ENCODE results near the gene RFPL4A.
"Not testable (repeated sequence)": the region's sequence is repeated elsewhere in the genome, so short reads cannot be mapped to it uniquely, and the experiment has no call there.

RFPL4A gene

DNA sequence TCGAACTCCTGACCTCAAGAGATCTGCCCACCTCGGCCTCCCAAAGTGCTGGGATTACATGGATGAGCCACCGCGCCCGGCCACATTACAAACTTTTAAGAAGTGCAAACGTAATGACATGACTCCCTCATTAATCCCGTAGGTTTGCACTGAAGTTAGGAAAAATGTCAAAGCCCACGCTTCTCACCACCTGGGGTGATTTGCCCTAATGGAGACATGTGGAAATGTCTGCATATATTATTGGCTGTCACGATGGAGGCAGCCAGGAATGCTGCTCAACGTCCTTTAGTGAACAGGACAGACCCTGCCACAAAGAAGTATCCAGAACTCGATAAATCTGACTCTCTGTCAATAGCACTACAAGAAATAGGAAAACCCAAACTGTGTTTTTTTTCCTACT lies 41.6 kb upstream of the RFPL4A start:
- no peaks in the 10 kb centered on the region for H3K4me1 ChIP-seq (ENCODE audit: control insufficient read depth, insufficient read depth, low read depth, low read length)

DNA sequence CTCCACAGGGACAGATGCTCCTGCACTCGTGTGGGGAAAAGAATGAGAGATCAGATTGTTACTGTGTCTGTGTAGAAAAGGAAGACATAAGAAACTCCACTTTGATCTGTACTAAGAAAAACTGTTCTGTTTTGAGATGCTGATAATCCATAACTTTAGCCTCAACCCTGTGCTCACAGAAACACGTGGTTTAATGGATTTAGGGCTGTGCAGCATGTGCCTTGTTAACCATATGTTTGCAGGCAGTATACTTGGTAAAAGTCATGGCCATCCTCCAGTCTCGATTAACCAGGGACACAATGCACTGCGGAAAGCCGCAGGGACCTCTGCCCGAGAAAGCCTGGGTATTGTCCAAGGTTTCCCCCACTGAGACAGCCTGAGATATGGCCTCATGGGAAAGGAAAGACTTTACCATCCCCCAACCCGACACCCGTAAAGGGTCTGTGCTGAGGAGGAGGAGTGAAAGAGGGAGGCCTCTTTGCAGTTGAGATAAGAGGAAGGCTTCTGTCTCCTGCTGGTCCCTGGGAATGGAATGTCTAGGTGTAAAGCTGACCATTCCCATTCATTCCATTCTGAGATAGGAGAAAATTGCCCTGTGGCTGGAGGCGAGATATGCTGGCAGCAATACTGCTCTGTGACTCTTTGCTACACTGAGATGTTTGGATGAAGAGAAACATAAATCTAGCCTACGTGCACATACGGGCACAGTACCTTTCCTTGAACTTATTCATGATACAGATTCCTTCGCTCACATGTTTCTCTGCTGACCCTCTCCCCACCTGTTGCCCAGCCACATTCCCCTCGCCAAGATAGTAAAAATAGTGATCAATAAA lies 40.8 kb upstream of the RFPL4A start:
- H2BK5ac ChIP-seq (ENCODE audit: low read depth, low read length, poor library complexity, severe bottlenecking); H4K8ac ChIP-seq (ENCODE audit: low read length); H2AK5ac ChIP-seq (ENCODE audit: low read length, severe bottlenecking); H3K4me1 ChIP-seq (ENCODE audit: control insufficient read depth, insufficient read depth, low read depth, low read length); H2BK12ac ChIP-seq (ENCODE audit: low read length in 2 of 2); H3K27me3 ChIP-seq (ENCODE audit: control insufficient read depth in 1 of 2, insufficient read depth in 1 of 2, low read length in 2 of 2); H2BK15ac ChIP-seq (ENCODE audit: low read depth, poor library complexity, severe bottlenecking); H3K14ac ChIP-seq (ENCODE audit: low read length in 2 of 2); H3K4ac ChIP-seq (ENCODE audit: low read depth in 1 of 2, low read length in 2 of 2); H3K27ac ChIP-seq (ENCODE audit: low read length, poor library complexity, severe bottlenecking); H4K91ac ChIP-seq (ENCODE audit: low read length); H3K23ac ChIP-seq (ENCODE audit: low read length in 2 of 2); H2BK120ac ChIP-seq (ENCODE audit: low read depth, low read length); H3K18ac ChIP-seq (ENCODE audit: low read depth in 1 of 2, low read length in 2 of 2); H3K9ac ChIP-seq (ENCODE audit: low read length); H3K4me2 ChIP-seq (ENCODE audit: low read length, poor library complexity, severe bottlenecking); H3K36me3 ChIP-seq (ENCODE audit: control insufficient read depth in 1 of 2, insufficient read depth in 2 of 2, low read depth in 1 of 2, low read length in 2 of 2); H3K79me1 ChIP-seq (replicated peaks; ENCODE audit: low read length, poor library complexity, severe bottlenecking); H3K4me3 ChIP-seq (ENCODE audit: insufficient read depth in 1 of 2, low read depth in 1 of 2, low read length in 2 of 2); DNase-seq; H2AFZ ChIP-seq (ENCODE audit: low read depth, low read length): not testable (repeated sequence)
- H3K9me3 ChIP-seq (ENCODE audit: control insufficient read depth, low read length) = peaks cover 21% of the 10 kb centered on the region
- 70% methylated on average over 10 of the region's 13 CpGs for WGBS

More for the DNA sequence above, 41.6 kb upstream of the RFPL4A start:
- no peak overlapping the region for H2AFZ ChIP-seq (ENCODE audit: low read depth, low read length)
- no peak for DNase-seq
- no peaks in the 10 kb centered on the region for H3K79me1 ChIP-seq (replicated peaks; ENCODE audit: low read length, poor library complexity, severe bottlenecking)
- no peak overlapping the region for H3K9ac ChIP-seq (ENCODE audit: low read length)
- H3K14ac ChIP-seq (ENCODE audit: low read length in 2 of 2) = no peak overlapping the region
- no peak overlapping the region for H4K91ac ChIP-seq (ENCODE audit: low read length)
- H3K4me3 ChIP-seq (ENCODE audit: insufficient read depth in 1 of 2, low read depth in 1 of 2, low read length in 2 of 2) = no peak overlapping the region
- H4K8ac ChIP-seq (ENCODE audit: low read length) = no peak overlapping the region
- 80% methylated on average over 11 of the region's 11 CpGs for WGBS
- no peaks in the 10 kb centered on the region for H3K36me3 ChIP-seq (ENCODE audit: control insufficient read depth in 1 of 2, insufficient read depth in 2 of 2, low read depth in 1 of 2, low read length in 2 of 2)
- no peak overlapping the region for H3K23ac ChIP-seq (ENCODE audit: low read length in 2 of 2)
- H2AK5ac ChIP-seq (ENCODE audit: low read length, severe bottlenecking) = no peak overlapping the region
- no peak overlapping the region for H3K18ac ChIP-seq (ENCODE audit: low read depth in 1 of 2, low read length in 2 of 2)
- peaks cover 20% of the 10 kb centered on the region for H3K9me3 ChIP-seq (ENCODE audit: control insufficient read depth, low read length)
- H2BK120ac ChIP-seq (ENCODE audit: low read depth, low read length) = no peak overlapping the region
- no peaks in the 10 kb centered on the region for H3K27me3 ChIP-seq (ENCODE audit: control insufficient read depth in 1 of 2, insufficient read depth in 1 of 2, low read length in 2 of 2)
- H2BK5ac ChIP-seq (ENCODE audit: low read depth, low read length, poor library complexity, severe bottlenecking) = no peak overlapping the region
- H3K4me2 ChIP-seq (ENCODE audit: low read length, poor library complexity, severe bottlenecking) = no peak overlapping the region
- no peak overlapping the region for H2BK15ac ChIP-seq (ENCODE audit: low read depth, poor library complexity, severe bottlenecking)
- no peak overlapping the region for H3K4ac ChIP-seq (ENCODE audit: low read depth in 1 of 2, low read length in 2 of 2)
- H3K27ac ChIP-seq (ENCODE audit: low read length, poor library complexity, severe bottlenecking) = no peak overlapping the region
- no peak overlapping the region for H2BK12ac ChIP-seq (ENCODE audit: low read length in 2 of 2)

DNA sequence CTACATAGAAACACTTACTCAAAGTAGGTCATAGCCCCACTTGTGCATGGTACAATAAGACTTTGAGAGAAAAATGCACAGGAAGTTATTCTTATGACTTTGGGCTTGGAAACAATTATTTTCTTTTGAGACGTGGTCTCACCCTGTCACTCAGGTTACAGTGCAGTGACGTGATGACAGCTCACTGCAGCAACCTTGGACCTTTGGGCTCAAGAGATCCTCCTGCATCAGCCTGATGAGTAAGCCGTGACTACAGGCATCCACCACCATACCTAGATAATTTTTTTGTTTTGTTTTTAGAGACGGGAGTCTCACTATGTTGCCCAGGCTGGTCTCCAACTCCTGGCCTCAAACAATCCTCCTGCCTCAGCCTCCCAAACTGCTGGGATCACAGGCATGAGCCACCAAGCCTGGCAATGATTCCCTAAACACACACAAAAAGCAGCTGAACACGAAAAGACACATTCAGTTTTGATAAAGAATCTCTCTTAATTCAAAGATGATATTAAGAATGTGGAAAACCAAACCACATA lies 38.6 kb upstream of the RFPL4A start:
- Histone ChIP-seq H2BK12ac (ENCODE audit: low read length in 2 of 2) (no peak overlapping the region), H2AFZ (ENCODE audit: low read depth, low read length) (no peak overlapping the region), H2BK5ac (ENCODE audit: low read depth, low read length, poor library complexity, severe bottlenecking) (no peak overlapping the region), H3K4me2 (ENCODE audit: low read length, poor library complexity, severe bottlenecking) (no peak overlapping the region), H3K79me1 (replicated peaks; ENCODE audit: low read length, poor library complexity, severe bottlenecking) (no peaks in the 10 kb centered on the region), H3K4me3 (ENCODE audit: insufficient read depth in 1 of 2, low read depth in 1 of 2, low read length in 2 of 2) (no peak overlapping the region), H4K91ac (ENCODE audit: low read length) (no peak overlapping the region), H2BK120ac (ENCODE audit: low read depth, low read length) (no peak overlapping the region), H3K27me3 (ENCODE audit: control insufficient read depth in 1 of 2, insufficient read depth in 1 of 2, low read length in 2 of 2) (no peaks in the 10 kb centered on the region), H3K14ac (ENCODE audit: low read length in 2 of 2) (no peak overlapping the region), H3K18ac (ENCODE audit: low read depth in 1 of 2, low read length in 2 of 2) (no peak overlapping the region), H3K23ac (ENCODE audit: low read length in 2 of 2) (no peak overlapping the region), H3K36me3 (ENCODE audit: control insufficient read depth in 1 of 2, insufficient read depth in 2 of 2, low read depth in 1 of 2, low read length in 2 of 2) (no peaks in the 10 kb centered on the region), H3K9me3 (ENCODE audit: control insufficient read depth, low read length) (peaks cover 17% of the 10 kb centered on the region), H3K4ac (ENCODE audit: low read depth in 1 of 2, low read length in 2 of 2) (no peak overlapping the region), H2BK15ac (ENCODE audit: low read depth, poor library complexity, severe bottlenecking) (no peak overlapping the region), H3K4me1 (ENCODE audit: control insufficient read depth, insufficient read depth, low read depth, low read length) (no peaks in the 10 kb centered on the region), H3K27ac (ENCODE audit: low read length, poor library complexity, severe bottlenecking) (no peak overlapping the region), H4K8ac (ENCODE audit: low read length) (no peak overlapping the region), H3K9ac (ENCODE audit: low read length) (no peak overlapping the region), H2AK5ac (ENCODE audit: low read length, severe bottlenecking) (no peak overlapping the region)
- no peak for DNase-seq
- 37% methylated on average over 4 of the region's 5 CpGs for WGBS

DNA sequence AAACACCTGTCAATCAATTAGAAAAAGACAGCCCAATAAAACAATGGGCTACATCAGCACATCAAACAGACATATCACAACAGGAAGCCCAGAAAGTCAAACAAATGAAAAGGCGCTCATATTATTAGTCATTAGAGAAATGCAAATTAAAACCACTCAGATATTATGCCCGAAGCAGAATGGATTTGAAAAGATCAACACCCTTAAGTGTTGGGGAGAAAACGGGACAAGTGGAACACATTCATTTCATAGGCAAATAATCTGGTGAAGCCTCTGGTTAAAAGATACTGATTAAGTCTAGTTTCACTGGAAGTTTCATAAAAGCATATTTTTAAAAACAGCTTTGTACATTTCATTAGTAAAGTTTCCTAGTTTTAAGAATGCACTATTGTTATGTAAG lies 38.1 kb upstream of the RFPL4A start:
- H3K9me3 ChIP-seq (ENCODE audit: control insufficient read depth, low read length) = peaks cover 17% of the 10 kb centered on the region
- H3K14ac ChIP-seq (ENCODE audit: low read length in 2 of 2) = no peak overlapping the region
- H2BK12ac ChIP-seq (ENCODE audit: low read length in 2 of 2) = no peak overlapping the region
- no peaks in the 10 kb centered on the region for H3K79me1 ChIP-seq (replicated peaks; ENCODE audit: low read length, poor library complexity, severe bottlenecking)
- no peak overlapping the region for H3K4me2 ChIP-seq (ENCODE audit: low read length, poor library complexity, severe bottlenecking)
- no peaks in the 10 kb centered on the region for H3K4me1 ChIP-seq (ENCODE audit: control insufficient read depth, insufficient read depth, low read depth, low read length)
- H3K4me3 ChIP-seq (ENCODE audit: insufficient read depth in 1 of 2, low read depth in 1 of 2, low read length in 2 of 2) = no peak overlapping the region
- 39% methylated on average over 2 of the region's 3 CpGs for WGBS
- H3K4ac ChIP-seq (ENCODE audit: low read depth in 1 of 2, low read length in 2 of 2) = no peak overlapping the region
- H2BK120ac ChIP-seq (ENCODE audit: low read depth, low read length) = no peak overlapping the region
- H4K8ac ChIP-seq (ENCODE audit: low read length) = no peak overlapping the region
- no peak overlapping the region for H3K9ac ChIP-seq (ENCODE audit: low read length)
- H3K27ac ChIP-seq (ENCODE audit: low read length, poor library complexity, severe bottlenecking) = no peak overlapping the region
- H3K23ac ChIP-seq (ENCODE audit: low read length in 2 of 2) = no peak overlapping the region
- no peak for DNase-seq
- H3K36me3 ChIP-seq (ENCODE audit: control insufficient read depth in 1 of 2, insufficient read depth in 2 of 2, low read depth in 1 of 2, low read length in 2 of 2) = no peaks in the 10 kb centered on the region
- H2BK5ac ChIP-seq (ENCODE audit: low read depth, low read length, poor library complexity, severe bottlenecking) = no peak overlapping the region
- H4K91ac ChIP-seq (ENCODE audit: low read length) = no peak overlapping the region
- H2BK15ac ChIP-seq (ENCODE audit: low read depth, poor library complexity, severe bottlenecking) = no peak overlapping the region
- no peak overlapping the region for H2AFZ ChIP-seq (ENCODE audit: low read depth, low read length)
- H3K27me3 ChIP-seq (ENCODE audit: control insufficient read depth in 1 of 2, insufficient read depth in 1 of 2, low read length in 2 of 2) = no peaks in the 10 kb centered on the region
- no peak overlapping the region for H3K18ac ChIP-seq (ENCODE audit: low read depth in 1 of 2, low read length in 2 of 2)
- no peak overlapping the region for H2AK5ac ChIP-seq (ENCODE audit: low read length, severe bottlenecking)

Measured in mesenchymal stem cell (in vitro differentiated cells and primary cell).